Middle frontal gyrus (tissue), 1 donor: ENCODE data around the gene DHRS4.
"Not testable (repeated sequence)": the region's sequence is repeated elsewhere in the genome, so short reads cannot be mapped to it uniquely, and the experiment has no call there.

Experiments
- DNase-seq: peaks from one replicate; pipeline ENCODE4 v3.0.0-alpha.2; 2015; ENCODE audit warnings: low spot score; ENCODE audit errors: extremely low spot score

The DHRS4 gene

DNA sequence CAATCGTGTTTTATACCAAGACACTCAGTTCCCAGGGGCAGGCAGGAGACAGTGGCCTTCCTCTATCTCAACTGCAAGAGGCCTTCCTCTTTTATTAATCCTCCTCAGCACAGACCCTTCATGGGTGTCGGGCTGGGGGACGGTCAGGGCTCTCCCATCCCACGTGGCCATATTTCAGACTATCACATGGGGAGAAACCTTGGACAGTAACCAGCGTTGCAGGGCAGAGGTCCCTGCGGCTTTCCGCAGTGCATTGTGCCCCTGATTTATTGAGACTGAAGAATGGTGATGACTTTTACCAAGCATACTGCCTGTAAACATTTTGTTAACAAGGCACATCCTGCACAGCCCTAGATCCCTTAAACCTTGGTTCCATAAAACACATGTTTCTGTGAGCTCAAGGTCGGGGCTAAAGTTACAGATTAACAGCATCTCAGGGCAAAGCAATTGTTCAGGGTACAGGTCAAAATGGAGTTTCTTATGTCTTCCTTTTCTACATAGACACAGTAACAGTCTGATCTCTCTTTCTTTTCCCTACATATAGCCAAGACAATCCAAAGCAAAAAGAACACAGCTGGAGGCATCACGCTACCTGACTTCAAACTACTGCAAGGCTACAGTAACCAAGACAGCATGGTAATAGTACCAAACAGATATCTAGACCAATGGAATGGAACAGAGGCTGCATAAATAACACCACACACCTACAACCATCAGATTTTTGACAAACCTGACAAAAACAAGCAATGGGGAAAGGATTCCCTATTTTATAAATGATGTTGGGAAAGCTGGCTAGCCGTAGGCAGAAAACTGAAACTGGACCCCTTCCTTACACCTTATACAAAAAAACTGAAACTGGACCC, 28.6 kb downstream of the DHRS4 start:
- not testable (repeated sequence) for DNase-seq

GRCh38 chr14:23984891-23985602, 31.5 kb downstream of the DHRS4 start:
- no peak for DNase-seq

- DNase-seq, result not testable (repeated sequence)
Measured at GRCh38 chr14:23988223-23988606, 34.6 kb downstream of the DHRS4 start.

DNA sequence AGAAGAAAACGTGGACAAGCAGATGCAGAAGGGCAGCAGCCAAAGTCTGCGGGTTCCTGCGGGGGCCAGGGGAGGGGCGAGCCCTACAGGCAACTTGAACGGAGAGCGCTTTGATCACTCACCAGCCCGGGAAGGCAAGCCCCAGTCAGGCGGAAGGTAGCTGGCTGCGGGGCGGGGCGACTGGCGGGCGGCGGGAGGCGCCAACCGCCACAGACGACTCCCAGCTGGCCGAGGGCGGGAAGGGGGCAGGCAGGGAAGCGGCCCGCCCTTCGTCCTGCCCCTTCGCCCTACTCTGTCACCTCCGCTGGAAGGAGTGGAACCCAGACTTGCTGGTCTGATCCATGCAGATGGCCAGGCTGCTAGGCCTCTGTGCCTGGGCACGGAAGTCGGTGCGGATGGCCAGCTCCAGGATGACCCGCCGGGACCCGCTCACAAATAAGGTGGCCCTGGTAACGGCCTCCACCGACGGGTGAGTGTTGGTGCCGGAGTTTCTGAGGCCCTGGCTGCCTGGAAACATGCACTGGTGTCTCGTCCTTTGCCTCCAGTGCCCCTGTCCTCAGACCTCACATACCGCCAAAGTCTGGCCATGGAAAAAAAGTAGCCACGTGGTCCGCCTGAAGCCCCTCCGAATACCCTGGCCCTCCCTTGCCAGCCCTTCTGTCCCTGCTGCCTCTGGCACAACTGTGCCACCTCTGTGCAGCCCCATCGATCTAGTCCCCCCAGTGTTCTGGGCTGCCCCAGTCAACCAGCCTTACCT, 35.2 kb downstream of the DHRS4 start, which contains the start of gene DHRS4L2:
Gene DHRS4L2, plus strand, starts transcription at position 323 of the 757 bp plus-strand sequence. Its CDS starts 19 bp downstream, at position 342.
- DNase-seq, result not testable (repeated sequence)

DNA sequence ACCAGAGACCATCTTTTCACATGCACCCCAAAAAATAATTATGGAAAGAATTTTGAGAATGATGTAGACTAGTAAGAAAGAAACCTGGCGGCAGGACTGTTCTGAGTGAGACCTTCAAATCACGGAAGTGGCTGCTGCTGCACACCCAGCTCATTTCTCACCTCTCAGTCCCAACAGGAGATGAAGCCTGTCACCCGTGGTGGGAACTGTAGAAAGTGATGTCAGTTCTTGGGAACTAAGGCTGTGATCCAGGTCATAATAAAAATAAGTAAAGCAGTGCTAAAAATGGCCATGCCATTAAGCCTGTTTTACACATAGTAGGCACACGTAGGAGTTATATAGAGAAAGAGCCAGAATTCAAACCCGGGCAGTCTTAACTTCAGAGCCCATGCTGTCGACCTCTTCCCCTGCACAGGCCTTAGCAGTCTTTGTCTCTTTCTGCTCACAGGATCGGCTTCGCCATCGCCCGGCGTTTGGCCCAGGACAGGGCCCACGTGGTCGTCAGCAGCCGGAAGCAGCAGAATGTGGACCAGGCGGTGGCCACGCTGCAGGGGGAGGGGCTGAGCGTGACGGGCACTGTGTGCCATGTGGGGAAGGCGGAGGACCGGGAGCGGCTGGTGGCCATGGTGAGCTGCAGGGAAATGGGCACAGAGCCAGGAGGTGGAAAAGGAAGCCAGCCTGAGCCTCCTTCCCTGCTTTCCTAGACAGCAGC, 36.3 kb downstream of the DHRS4 start:
- DNase-seq, result not testable (repeated sequence)

DNA sequence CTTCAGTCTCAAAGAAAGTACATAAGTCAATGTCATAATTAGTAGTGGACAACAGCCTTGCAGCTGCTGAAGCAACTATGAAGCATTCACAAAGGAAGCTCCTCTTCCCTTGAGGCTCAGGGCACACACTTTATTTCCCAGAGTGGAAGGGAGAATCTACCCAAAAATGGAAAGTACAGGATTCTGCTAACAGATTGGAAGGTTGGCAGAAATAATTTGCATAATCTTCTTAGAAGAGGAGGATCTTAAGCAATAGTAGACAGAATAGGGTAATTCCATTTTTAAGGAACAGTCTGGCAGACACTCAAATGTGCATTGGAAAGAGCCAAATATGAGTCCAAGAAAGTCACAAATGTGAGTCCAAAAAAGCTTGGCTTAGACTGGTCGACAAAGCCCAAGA, 37.4 kb downstream of the DHRS4 start:
- DNase-seq, result not testable (repeated sequence)

- not testable (repeated sequence) for DNase-seq
Measured at GRCh38 chr14:23993042-23993441, 39.5 kb downstream of the DHRS4 start.

GRCh38 chr14:23996009-23996408, 42.4 kb downstream of the DHRS4 start:
- not testable (repeated sequence) for DNase-seq

GRCh38 chr14:23996825-23997224, 43.3 kb downstream of the DHRS4 start:
- not testable (repeated sequence) for DNase-seq

DNA sequence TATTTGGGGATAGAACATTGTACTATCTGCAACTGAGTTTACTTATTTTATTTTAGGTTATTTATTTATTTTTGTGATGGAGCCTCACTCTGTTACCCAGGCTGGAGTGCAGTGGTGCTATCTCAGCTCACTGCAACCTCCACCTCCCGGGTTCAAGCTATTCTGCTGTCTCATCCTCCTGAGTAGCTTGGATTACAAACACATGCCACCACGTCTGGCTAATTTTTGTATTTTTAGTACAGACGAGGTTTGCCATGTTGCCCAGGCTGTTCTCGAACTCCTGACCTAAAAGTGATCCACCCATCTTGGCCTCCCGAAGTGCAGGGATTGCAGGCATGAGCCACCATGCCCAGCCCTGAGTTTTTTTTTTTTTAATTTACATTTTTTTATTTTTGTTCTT, 46.1 kb downstream of the DHRS4 start:
- not testable (repeated sequence) for DNase-seq

GRCh38 chr14:24001078-24001477, 47.5 kb downstream of the DHRS4 start:
- DNase-seq, result not testable (repeated sequence)

- not testable (repeated sequence) for DNase-seq
Measured at GRCh38 chr14:24001679-24002078, 48.1 kb downstream of the DHRS4 start.

DNA sequence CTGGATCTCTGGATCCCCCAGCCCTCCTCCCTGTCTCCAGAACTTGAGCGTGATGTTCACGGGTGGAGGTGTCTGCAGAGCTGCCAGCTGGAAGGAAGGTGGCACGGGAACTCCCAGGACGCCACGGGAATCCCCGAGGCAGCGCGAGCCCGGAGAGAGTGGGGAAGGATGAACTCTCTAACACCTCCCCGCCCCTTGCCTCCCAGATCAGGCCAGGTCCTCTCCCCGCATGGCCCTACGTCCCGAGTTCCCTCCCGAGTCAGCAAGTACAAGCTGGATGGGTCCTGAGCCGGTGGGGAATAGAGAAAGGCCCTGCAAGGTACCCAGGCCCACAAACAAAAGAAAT, 52.9 kb downstream of the DHRS4 start:
- DNase-seq, result not testable (repeated sequence)

DNA sequence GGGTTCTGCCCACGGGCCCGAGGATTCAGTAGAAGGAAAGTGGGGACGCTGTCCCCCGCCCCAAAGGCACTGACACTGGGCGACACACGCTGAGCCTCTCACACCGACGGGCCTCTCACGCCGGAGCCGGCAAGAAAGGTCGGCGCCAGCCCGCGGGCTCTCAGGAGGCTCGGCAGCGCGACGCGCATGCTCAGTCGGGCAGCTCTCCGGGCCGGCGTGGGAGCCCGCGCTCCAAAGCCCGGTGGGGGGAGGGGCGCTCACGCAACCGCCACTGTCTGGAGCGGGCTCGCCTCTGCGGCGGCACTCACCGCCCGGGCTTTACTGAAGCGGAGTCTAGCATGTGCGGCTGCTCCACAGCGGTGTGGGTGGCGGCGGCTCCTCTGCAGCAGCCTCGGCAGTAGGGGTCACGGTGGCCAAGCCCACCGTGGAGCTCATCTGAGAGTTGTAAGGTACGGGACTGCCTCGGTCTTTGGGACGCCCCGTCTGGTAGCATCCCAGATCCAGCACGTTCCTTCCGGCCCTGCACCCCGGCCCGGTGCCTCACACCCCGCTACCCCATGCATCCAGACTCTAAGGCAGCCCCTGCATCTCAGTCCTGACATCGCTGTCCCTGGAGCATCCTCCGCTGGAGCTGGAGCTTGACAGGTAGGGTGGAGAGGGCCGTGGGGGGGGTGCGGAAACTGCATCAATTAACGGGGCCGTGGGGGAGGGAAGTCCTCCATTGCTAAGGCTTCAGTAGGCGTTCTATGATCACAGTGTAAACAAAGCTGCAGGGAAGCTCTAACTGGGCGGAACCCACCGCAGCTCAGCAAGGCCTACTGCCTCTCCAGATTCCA, 53.5 kb downstream of the DHRS4 start:
- DNase-seq, result not testable (repeated sequence)

DNA sequence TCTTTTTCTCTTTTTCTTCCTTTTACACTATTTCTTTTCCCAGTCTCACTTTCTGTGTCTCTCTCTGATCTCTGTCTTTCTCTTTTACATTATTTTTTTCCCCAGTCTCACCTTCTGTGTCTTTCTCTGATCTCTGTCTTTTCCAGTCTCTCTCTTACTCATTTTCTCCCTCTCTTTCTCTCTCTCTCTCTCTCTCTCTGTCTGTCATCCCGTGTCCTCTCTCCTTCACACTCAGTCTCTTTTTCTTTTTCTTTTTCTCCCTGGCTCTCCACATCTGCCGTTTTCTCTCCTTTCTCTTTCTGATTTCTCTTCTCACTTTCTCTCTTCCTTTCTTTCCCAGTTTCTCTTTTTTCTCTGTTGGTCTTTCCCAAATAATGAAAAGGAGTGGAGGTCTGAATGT, 57.5 kb downstream of the DHRS4 start:
- DNase-seq, result no peak

- not testable (repeated sequence) for DNase-seq
Measured at GRCh38 chr14:24012726-24013273, 59.2 kb downstream of the DHRS4 start.

- DNase-seq, result no peak
Measured at GRCh38 chr14:24013654-24014514, 60.3 kb downstream of the DHRS4 start.

DNA sequence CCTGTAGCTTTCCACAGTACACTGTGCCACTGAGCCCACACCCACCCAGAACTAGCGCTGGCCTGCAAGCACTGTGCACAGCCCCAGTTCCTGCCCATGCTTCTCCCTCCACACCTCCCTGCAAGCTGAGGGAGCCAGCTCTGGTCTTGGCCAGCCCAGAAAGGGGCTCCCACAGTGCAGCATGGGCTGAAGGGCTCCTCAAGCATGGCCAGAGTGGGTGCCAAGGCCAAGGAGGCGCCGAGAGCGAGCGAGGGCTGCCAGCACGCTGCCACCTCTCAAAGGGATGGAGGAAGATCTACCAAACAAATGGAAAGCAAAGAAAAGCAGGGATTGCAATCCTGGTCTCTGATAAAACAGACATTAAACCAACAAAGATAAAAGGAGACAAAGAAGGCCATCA, 62.2 kb downstream of the DHRS4 start:
- not testable (repeated sequence) for DNase-seq
